ENCODE measurements around the gene GNGT1. TPM values are rescaled to one million over a fixed set of nuclear protein-coding genes. Genes with fewer than 3 reads are reported as not detected.

The GNGT1 gene
- total RNA-seq, 1 experiment from 2014 or later: 0.63 TPM

DNA sequence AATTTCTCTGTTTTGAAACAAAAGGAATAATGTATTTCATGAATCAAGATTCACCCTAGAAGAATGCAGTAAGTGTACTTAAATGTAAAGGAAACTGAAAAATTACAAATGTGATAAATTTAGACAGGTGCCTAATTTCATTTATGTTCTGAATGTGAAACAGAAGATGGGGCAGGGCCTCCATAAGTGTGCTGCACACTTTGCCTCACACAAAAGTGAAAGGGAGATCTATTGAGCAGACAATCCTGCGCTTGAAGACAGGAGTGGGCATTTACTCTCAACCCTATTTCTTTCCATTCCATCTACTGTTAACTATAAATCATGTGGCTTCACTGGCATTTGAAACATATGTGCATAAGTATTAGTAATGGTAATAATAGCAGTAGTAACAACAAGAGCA lies 51.4 kb downstream of the GNGT1 start (continued):
- TF ChIP-seq, protein P1, sequence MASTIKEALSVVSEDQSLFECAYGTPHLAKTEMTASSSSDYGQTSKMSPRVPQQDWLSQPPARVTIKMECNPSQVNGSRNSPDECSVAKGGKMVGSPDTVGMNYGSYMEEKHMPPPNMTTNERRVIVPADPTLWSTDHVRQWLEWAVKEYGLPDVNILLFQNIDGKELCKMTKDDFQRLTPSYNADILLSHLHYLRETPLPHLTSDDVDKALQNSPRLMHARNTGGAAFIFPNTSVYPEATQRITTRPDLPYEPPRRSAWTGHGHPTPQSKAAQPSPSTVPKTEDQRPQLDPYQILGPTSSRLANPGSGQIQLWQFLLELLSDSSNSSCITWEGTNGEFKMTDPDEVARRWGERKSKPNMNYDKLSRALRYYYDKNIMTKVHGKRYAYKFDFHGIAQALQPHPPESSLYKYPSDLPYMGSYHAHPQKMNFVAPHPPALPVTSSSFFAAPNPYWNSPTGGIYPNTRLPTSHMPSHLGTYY (CRISPR knock-in tag; IDR thresholded peaks at IDR 0.05): no peak
- TF ChIP-seq, protein P2, sequence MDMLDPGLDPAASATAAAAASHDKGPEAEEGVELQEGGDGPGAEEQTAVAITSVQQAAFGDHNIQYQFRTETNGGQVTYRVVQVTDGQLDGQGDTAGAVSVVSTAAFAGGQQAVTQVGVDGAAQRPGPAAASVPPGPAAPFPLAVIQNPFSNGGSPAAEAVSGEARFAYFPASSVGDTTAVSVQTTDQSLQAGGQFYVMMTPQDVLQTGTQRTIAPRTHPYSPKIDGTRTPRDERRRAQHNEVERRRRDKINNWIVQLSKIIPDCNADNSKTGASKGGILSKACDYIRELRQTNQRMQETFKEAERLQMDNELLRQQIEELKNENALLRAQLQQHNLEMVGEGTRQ (CRISPR knock-in tag; IDR thresholded peaks at IDR 0.05): no peak

DNA sequence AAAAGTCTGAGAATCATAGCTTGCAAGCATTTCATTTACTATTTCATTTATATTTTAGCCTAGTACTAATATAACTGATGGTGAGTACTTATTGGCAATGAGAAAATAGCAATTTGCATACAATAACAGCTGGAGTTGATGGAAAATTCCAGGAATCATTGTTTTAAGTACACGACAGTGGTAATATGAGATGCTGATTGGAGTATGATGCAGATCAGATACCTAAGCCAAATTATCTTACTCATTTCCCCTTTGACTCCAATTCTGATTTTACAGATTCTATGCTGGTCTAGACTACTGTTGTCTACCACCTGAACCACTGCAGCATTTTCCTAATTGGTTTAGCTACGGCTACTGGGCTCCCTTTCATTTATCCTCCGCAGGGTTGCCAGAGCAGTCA lies 51.8 kb downstream of the GNGT1 start:
- POLR2A ChIA-PET: no interaction called here
- H3K27me3 Mint-ChIP-seq (ENCODE audit: low read depth): no peaks in the 10 kb centered on the region
- H3K4me3 Mint-ChIP-seq: no peak overlapping the region
- TF ChIP-seq OVOL2 (CRISPR knock-in tag; IDR thresholded peaks at IDR 0.05; ENCODE audit: borderline replicate concordance) (no peak), ZNF416 (CRISPR knock-in tag; IDR thresholded peaks at IDR 0.05) (no peak), SMAD3 (CRISPR knock-in tag; IDR thresholded peaks at IDR 0.05; ENCODE audit: borderline replicate concordance) (no peak), ZBTB21 (CRISPR knock-in tag; IDR thresholded peaks at IDR 0.05; ENCODE audit: borderline replicate concordance) (no peak), NFYB (CRISPR knock-in tag; conservative IDR thresholded peaks at IDR 0.05; ENCODE audit: low read depth) (no peak), EMX1 (CRISPR knock-in tag; IDR thresholded peaks at IDR 0.05) (no peak)
- TF ChIP-seq, protein P3, sequence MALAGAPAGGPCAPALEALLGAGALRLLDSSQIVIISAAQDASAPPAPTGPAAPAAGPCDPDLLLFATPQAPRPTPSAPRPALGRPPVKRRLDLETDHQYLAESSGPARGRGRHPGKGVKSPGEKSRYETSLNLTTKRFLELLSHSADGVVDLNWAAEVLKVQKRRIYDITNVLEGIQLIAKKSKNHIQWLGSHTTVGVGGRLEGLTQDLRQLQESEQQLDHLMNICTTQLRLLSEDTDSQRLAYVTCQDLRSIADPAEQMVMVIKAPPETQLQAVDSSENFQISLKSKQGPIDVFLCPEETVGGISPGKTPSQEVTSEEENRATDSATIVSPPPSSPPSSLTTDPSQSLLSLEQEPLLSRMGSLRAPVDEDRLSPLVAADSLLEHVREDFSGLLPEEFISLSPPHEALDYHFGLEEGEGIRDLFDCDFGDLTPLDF (CRISPR knock-in tag; IDR thresholded peaks at IDR 0.05): no peak
- TF ChIP-seq, protein P2 (CRISPR knock-in tag; IDR thresholded peaks at IDR 0.05): no peak
- TF ChIP-seq, protein P4, sequence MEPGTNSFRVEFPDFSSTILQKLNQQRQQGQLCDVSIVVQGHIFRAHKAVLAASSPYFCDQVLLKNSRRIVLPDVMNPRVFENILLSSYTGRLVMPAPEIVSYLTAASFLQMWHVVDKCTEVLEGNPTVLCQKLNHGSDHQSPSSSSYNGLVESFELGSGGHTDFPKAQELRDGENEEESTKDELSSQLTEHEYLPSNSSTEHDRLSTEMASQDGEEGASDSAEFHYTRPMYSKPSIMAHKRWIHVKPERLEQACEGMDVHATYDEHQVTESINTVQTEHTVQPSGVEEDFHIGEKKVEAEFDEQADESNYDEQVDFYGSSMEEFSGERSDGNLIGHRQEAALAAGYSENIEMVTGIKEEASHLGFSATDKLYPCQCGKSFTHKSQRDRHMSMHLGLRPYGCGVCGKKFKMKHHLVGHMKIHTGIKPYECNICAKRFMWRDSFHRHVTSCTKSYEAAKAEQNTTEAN (CRISPR knock-in tag; IDR thresholded peaks at IDR 0.05): no peak
- no peaks in the 10 kb centered on the region for H3K36me3 Mint-ChIP-seq
- no peak overlapping the region for H3K27ac Mint-ChIP-seq
- H3K4me1 Mint-ChIP-seq: no peaks in the 10 kb centered on the region
- no peak for ATAC-seq
- no peak for DNase-seq (ENCODE audit: low spot score)
- CTCF ChIA-PET: interaction anchor here (0.9 kb wide), 1 partner anchor 516 kb away, joined by 5 read pairs; no protein-coding TSS in a partner anchor
- no peaks in the 10 kb centered on the region for H3K9me3 Mint-ChIP-seq

- H3K4me3 Mint-ChIP-seq: no peak overlapping the region
- no peak for DNase-seq (ENCODE audit: low spot score)
- ChIA-PET CTCF (interaction anchor here (0.9 kb wide), 1 partner anchor 516 kb away, joined by 5 read pairs; no protein-coding TSS in a partner anchor), POLR2A (no interaction called here)
- H3K36me3 Mint-ChIP-seq: no peaks in the 10 kb centered on the region
- H3K27ac Mint-ChIP-seq: no peak overlapping the region
- no peaks in the 10 kb centered on the region for H3K27me3 Mint-ChIP-seq (ENCODE audit: low read depth)
- no peaks in the 10 kb centered on the region for H3K4me1 Mint-ChIP-seq
- H3K9me3 Mint-ChIP-seq: no peaks in the 10 kb centered on the region
- no peak for ATAC-seq
- no peak for TF ChIP-seq SMAD3 (CRISPR knock-in tag; IDR thresholded peaks at IDR 0.05; ENCODE audit: borderline replicate concordance)
- no peak for TF ChIP-seq ZNF396 (CRISPR knock-in tag; IDR thresholded peaks at IDR 0.05; ENCODE audit: borderline replicate concordance)
- TF ChIP-seq, protein P2 (CRISPR knock-in tag; IDR thresholded peaks at IDR 0.05): no peak
- TF ChIP-seq, protein P4 (CRISPR knock-in tag; IDR thresholded peaks at IDR 0.05): no peak
- TF ChIP-seq SP1 (CRISPR knock-in tag; conservative IDR thresholded peaks at IDR 0.05): no peak
- TF ChIP-seq ELF4 (CRISPR knock-in tag; IDR thresholded peaks at IDR 0.05; ENCODE audit: low read depth): no peak
- no peak for TF ChIP-seq ZNF138 (CRISPR knock-in tag; conservative IDR thresholded peaks at IDR 0.05)
- no peak for TF ChIP-seq ZNF232 (CRISPR knock-in tag; IDR thresholded peaks at IDR 0.05)
- TF ChIP-seq TEAD4 (CRISPR knock-in tag; IDR thresholded peaks at IDR 0.05): no peak
- TF ChIP-seq ZNF219 (CRISPR knock-in tag; IDR thresholded peaks at IDR 0.05; ENCODE audit: borderline replicate concordance): no peak
- TF ChIP-seq RELA (CRISPR knock-in tag; IDR thresholded peaks at IDR 0.05; ENCODE audit: borderline replicate concordance): no peak
- no peak for TF ChIP-seq ARID4B (CRISPR knock-in tag; IDR thresholded peaks at IDR 0.05; ENCODE audit: borderline replicate concordance)
- TF ChIP-seq GRHL2 (CRISPR knock-in tag; IDR thresholded peaks at IDR 0.05; ENCODE audit: insufficient replicate concordance, severe bottlenecking): no peak
- TF ChIP-seq MXD4 (CRISPR knock-in tag; IDR thresholded peaks at IDR 0.05; ENCODE audit: borderline replicate concordance): no peak
Observed at GRCh38 chr7:93958651-93959050, 52.3 kb downstream of the GNGT1 start.
